Pancreas (tissue), 10 donors: ENCODE data around the gene PLA2G3. TPM values are rescaled to one million over a fixed set of nuclear protein-coding genes. Genes with fewer than 3 reads are reported as not detected.

Experiments used
- ATAC-seq, 4 donors: fragments of 200-7000 bp; cut with Tn5 transposase; one replicate each; pipeline versions ENCODE4 v1.8.0 to v1.9.1; 2020; ENCODE audit warnings: mild to moderate bottlenecking in 4 of 4, moderate library complexity in 4 of 4
- DNase-seq, 6 donors: peaks; one replicate each; pipeline ENCODE4 v3.0.0-alpha.2; 2020
- FAIRE-seq: peaks from 2 replicates; lab custom pipeline; 2012; peaks lifted over from hg19 to GRCh38; lab: Jason Lieb, UNC
- H3K27ac ChIP-seq, 4 donors: fragments of 200-600 bp; sonication (generic); 1 replicate in 3 of 4; 2 replicates in 1 of 4; pipeline versions ENCODE4 v1.5.0 to v1.8.0; 2020
- H3K27me3 ChIP-seq, 4 donors: fragments of 200-600 bp; one replicate each; pipeline ENCODE4 v1.8.0; 2021
- H3K36me3 ChIP-seq, 3 donors: fragments of 200-600 bp; sonication (generic) in 1 of 3; one replicate each; pipeline versions ENCODE4 v1.5.0 to v1.8.0; 2020 to 2021
- H3K4me1 ChIP-seq, 3 donors: fragments of 200-600 bp; one replicate each; pipeline ENCODE4 v1.8.0; 2021
- H3K4me3 ChIP-seq, 4 donors: fragments of 200-600 bp; sonication (generic) in 2 of 4; one replicate each; pipeline versions ENCODE4 v1.5.0 to v1.8.0; 2020 to 2021
- H3K9me3 ChIP-seq, 4 donors: fragments of 200-600 bp; one replicate each; pipeline ENCODE4 v1.8.0; 2021
- WGBS, 2 donors: extraction: QIAGEN DNeasy Blood & Tissue Kit; methylation state at CpG; one replicate each; pipeline ENCODE4 v1.1.7; 2013; 5-methylcytosine and 5-hydroxymethylcytosine counted together
- intact Hi-C, 3 donors: fragments of 100-400 bp; cut with DNase I; formaldehyde crosslinking; loops; one replicate each; pipeline versions ENCODE4 v1.11.1 to v1.14.2; 2022
- polyA plus RNA-seq, 2 donors: library from polyadenylated mRNA; stranded (reverse); fragments of 200-250 nt; gene quantifications; one replicate each; pipeline ENCODE4 v1.2.3, GENCODE V29; 2013
- total RNA-seq, 6 donors: library from RNA; stranded (reverse); fragmentation: NEBNext Ultra II Directional in 4 of 6; extraction: Animal tissue kit (Norgen Biotek cat#: 25700) in 4 of 6; gene quantifications; one replicate each; pipeline versions ENCODE4 v1.2.1 to v1.2.4, GENCODE V29; 2021 to 2023
- TF ChIP-seq, protein P1 (sequence below), 4 donors: fragments of 200-600 bp; sonication (generic) in 3 of 4; IDR thresholded peaks; one replicate each; pipeline versions ENCODE4 v1.5.0 to v1.8.0; 2021; ENCODE audit warnings: antibody characterized with exemption in 4 of 4
- donor health status: healthy with polysubstance abuse.
- donor health status: DM: no; HTN: no; CAD: no; lungs with moderate emphysema.
- donor health status: DM: no; HTN: no; CAD: no.
- donor health status: control.
- donor health status: control.
- donor health status: Bipolar disorder and iron deficiency.
- donor health status: DM: yes; HTN: yes; CAD: no.
- donor health status: DM: no; HTN: no; CAD: no.
- donor health status: DM: no; HTN: no; CAD: no.
- donor health status: DM: yes; HTN: yes; CAD: no.

Gene PLA2G3, protein sequence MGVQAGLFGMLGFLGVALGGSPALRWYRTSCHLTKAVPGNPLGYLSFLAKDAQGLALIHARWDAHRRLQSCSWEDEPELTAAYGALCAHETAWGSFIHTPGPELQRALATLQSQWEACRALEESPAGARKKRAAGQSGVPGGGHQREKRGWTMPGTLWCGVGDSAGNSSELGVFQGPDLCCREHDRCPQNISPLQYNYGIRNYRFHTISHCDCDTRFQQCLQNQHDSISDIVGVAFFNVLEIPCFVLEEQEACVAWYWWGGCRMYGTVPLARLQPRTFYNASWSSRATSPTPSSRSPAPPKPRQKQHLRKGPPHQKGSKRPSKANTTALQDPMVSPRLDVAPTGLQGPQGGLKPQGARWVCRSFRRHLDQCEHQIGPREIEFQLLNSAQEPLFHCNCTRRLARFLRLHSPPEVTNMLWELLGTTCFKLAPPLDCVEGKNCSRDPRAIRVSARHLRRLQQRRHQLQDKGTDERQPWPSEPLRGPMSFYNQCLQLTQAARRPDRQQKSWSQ
- total RNA-seq = not detected
- polyA plus RNA-seq = under 1 TPM in 1 of 2 donors, not detected in 1; 0.02 TPM

DNA sequence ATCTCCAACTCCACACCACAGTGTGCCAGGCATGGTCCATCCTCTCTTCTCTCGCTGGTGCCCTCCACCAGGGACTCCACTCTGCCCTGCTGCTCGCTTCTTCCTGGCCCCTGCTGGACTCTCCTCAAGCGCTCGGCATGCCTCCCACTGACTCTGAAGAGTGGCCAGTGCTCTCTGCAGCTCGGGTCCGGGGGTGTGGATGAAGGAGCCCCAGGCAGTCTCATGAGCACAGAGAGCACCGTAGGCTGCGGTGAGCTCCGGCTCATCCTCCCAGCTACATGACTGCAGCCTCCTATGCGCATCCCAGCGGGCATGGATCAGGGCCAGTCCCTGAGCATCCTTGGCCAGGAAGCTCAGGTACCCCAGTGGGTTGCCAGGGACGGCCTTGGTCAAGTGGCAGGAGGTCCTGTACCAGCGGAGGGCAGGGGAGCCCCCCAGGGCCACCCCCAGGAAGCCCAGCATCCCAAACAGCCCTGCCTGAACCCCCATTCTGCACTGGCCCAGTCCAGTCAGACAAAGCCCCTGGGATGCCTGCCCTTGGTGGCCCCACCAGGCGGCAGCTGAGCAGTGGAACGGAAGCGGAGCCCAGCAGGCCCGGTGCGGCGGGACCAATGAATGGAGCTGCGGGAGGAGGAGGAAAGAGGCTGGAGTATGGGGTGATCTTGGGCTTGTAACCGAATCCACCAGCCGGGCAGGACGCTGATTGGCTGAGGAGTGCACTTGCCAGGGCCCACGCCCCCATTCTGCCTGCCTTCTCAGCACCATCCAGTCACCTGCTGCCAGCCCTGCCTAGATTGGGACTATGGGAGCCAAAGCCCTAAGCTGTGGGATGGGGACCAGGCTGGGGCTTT lies at the start of gene PLA2G3:
Gene PLA2G3, minus strand, starts transcription at position 643 of the 851 bp plus-strand sequence. Its CDS starts 154 bp downstream, at position 489.
- Histone ChIP-seq H3K27me3 (no peaks in the 10 kb centered on the region), H3K36me3 (no peaks in the 10 kb centered on the region), H3K9me3 (no peaks in the 10 kb centered on the region), H3K4me3 (no peak within 1 kb of the TSS), H3K4me1 (no peaks in the 10 kb centered on the region), H3K27ac (no peak within 1 kb of the TSS)
- WGBS, 2 donors = 49 to 51% methylated on average over 24 of the region's 24 CpGs
- TF ChIP-seq, protein P1, sequence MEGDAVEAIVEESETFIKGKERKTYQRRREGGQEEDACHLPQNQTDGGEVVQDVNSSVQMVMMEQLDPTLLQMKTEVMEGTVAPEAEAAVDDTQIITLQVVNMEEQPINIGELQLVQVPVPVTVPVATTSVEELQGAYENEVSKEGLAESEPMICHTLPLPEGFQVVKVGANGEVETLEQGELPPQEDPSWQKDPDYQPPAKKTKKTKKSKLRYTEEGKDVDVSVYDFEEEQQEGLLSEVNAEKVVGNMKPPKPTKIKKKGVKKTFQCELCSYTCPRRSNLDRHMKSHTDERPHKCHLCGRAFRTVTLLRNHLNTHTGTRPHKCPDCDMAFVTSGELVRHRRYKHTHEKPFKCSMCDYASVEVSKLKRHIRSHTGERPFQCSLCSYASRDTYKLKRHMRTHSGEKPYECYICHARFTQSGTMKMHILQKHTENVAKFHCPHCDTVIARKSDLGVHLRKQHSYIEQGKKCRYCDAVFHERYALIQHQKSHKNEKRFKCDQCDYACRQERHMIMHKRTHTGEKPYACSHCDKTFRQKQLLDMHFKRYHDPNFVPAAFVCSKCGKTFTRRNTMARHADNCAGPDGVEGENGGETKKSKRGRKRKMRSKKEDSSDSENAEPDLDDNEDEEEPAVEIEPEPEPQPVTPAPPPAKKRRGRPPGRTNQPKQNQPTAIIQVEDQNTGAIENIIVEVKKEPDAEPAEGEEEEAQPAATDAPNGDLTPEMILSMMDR (IDR thresholded peaks at IDR 0.05) = no peak
- intact Hi-C loops = no loop called here
- DNase-seq (peak in 1 of 6 donors; percentile 47), ATAC-seq (peak in 3 of 4 donors; percentile 28 to 61 (median 44)), FAIRE-seq (no peak)

DNA sequence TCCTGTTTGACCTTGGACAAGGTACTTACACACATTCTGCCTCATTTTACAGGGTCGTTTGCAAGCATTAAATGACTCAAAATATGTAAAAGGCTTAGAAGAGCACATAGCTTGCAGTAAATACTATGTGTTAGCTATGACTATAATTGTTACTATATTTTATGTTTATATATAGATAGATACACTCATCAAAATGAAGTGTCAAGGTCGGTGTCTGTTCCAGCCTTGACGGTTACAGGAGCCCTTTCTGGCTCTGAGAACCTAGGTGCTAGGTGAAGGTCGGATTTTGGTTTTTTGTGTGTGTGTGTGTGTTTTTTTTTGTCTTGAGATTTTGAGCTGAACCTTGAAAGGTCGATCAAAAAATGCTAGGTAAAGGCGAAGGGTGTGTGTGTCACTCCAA lies 47.3 kb upstream of the PLA2G3 start:
- WGBS, 2 donors = 46 to 50% methylated on average over 6 of the region's 6 CpGs
- no peak for FAIRE-seq

DNA sequence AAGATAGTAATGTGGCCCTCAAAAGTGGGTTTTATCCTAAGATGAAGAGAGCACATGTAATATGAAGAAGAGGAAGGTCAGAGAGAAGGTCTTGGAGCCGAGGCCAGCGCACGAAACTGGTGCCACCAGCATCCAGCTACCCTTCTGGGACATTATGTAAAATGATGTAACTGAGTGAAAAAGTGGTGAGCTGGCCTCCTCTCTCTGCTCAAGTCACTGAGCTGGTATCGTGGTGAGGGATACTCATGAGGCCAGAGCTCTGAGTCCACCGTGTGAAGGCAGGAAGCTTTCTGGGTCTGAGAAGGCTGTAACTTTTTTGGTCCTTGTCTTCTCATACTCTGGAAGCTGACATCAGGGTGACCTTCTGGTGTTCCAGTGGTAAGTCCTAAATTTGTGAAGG lies 44.7 kb upstream of the PLA2G3 start:
- Histone ChIP-seq H3K4me1 (no peaks in the 10 kb centered on the region), H3K27ac (no peak overlapping the region), H3K36me3 (no peaks in the 10 kb centered on the region), H3K27me3 (no peaks in the 10 kb centered on the region), H3K4me3 (no peak overlapping the region), H3K9me3 (no peaks in the 10 kb centered on the region)
- no peak for DNase-seq
- ATAC-seq = no peak
- intact Hi-C loops = no loop called here
- WGBS, 2 donors = 97% methylated on average over 5 of the region's 5 CpGs
- no peak for FAIRE-seq
- TF ChIP-seq, protein P1 (IDR thresholded peaks at IDR 0.05) = no peak

More for the DNA sequence above, 47.3 kb upstream of the PLA2G3 start:
- no peak overlapping the region for H3K4me3 ChIP-seq
- H3K36me3 ChIP-seq = peaks cover 0 to 5% (median 0%) of the 10 kb centered on the region in 3 donors
- no peaks in the 10 kb centered on the region for H3K9me3 ChIP-seq
- H3K27me3 ChIP-seq = no peaks in the 10 kb centered on the region
- no peaks in the 10 kb centered on the region for H3K4me1 ChIP-seq
- ATAC-seq (no peak), DNase-seq (no peak)
- intact Hi-C loops = no loop called here
- no peak overlapping the region for H3K27ac ChIP-seq
- TF ChIP-seq, protein P1 (IDR thresholded peaks at IDR 0.05) = no peak

DNA sequence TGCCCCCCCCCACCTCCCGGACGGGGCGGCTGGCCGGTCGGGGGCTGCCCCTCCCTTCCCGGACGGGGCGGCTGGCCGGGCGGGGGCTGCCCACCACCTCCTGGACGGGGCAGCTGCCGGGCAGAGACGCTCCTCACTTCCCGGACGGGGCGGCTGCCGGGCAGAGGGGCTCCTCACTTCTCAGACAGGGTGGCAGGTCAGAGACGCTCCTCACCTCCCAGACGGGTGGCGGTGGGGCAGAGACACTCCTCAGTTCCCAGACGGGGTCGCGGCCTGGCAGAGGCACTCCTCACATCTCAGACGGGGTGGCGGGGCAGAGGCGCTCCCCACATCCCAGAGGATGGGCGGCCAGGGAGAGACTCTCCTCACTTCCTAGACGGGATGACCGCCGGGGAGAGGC lies 43.7 kb upstream of the PLA2G3 start:
- H3K36me3 ChIP-seq = no peaks in the 10 kb centered on the region
- H3K27me3 ChIP-seq = no peaks in the 10 kb centered on the region
- 95 to 96% methylated on average over 23 to 30 of the region's 30 CpGs for WGBS, 2 donors
- intact Hi-C loops = no loop called here
- no peak overlapping the region for H3K27ac ChIP-seq
- TF ChIP-seq, protein P1 (IDR thresholded peaks at IDR 0.05) = no peak
- no peaks in the 10 kb centered on the region for H3K9me3 ChIP-seq
- H3K4me1 ChIP-seq = no peaks in the 10 kb centered on the region
- no peak overlapping the region for H3K4me3 ChIP-seq
- DNase-seq (peak in 1 of 6 donors; percentile 61), ATAC-seq (no peak), FAIRE-seq (no peak)
